Sigmoid colon (tissue), 7 donors: Measurements from ENCODE around the gene UNC5A. TPM values are rescaled to one million over a fixed set of nuclear protein-coding genes. Genes with fewer than 3 reads are reported as not detected.

ENCODE experiments used
- DNase-seq: peaks from one replicate; pipeline ENCODE4 v3.0.0-alpha.2; 2019
- H3K27ac ChIP-seq, 4 donors: fragments of 200-600 bp; sonication (generic); one replicate each; pipeline ENCODE4 v1.5.1; 2016 to 2019; ENCODE audit warnings: mild to moderate bottlenecking in 1 of 4
- H3K27me3 ChIP-seq, 3 donors: fragments of 200-600 bp; sonication (generic); one replicate each; pipeline ENCODE4 v1.5.1; 2019; ENCODE audit warnings: mild to moderate bottlenecking in 1 of 3
- H3K36me3 ChIP-seq, 4 donors: fragments of 200-600 bp; sonication (generic); one replicate each; pipeline ENCODE4 v1.5.1; 2016 to 2019
- H3K4me1 ChIP-seq, 4 donors: fragments of 200-600 bp; sonication (generic); one replicate each; pipeline ENCODE4 v1.5.1; 2017 to 2019
- H3K4me3 ChIP-seq, 4 donors: fragments of 200-600 bp; sonication (generic); one replicate each; pipeline ENCODE4 v1.5.1; 2017 to 2019; ENCODE audit warnings: mild to moderate bottlenecking in 2 of 4, moderate library complexity in 1 of 4
- H3K9me3 ChIP-seq, 4 donors: fragments of 200-600 bp in 3 of 4; sonication (generic) in 3 of 4; one replicate each; pipeline versions ENCODE4 v1.5.1 to v1.6.1; 2013 to 2019
- CTCF ChIP-seq, 4 experiments: fragments of 450-650 bp in 3 of 4; fragments of 200-600 bp in 1 of 4; IDR thresholded peaks; one replicate each; pipeline ENCODE4 v1.5.1; 2016 to 2019; ENCODE audit warnings: antibody characterized with exemption in 4 of 4, mild to moderate bottlenecking in 3 of 4, moderate library complexity in 2 of 4
- EP300 ChIP-seq, 4 donors: sonication (generic); formaldehyde crosslinking; IDR thresholded peaks; one replicate each; pipeline ENCODE4 v1.6.1; 2017; ENCODE audit warnings: antibody characterized with exemption in 4 of 4
- POLR2A ChIP-seq, 2 donors: fragments of 450-650 bp; IDR thresholded peaks; one replicate each; pipeline ENCODE4 v1.6.1; 2016; ENCODE audit warnings: antibody characterized with exemption in 2 of 2, mild to moderate bottlenecking in 2 of 2, moderate library complexity in 2 of 2
- POLR2AphosphoS5 ChIP-seq, 4 donors: sonication (generic); formaldehyde crosslinking; IDR thresholded peaks; one replicate each; pipeline ENCODE4 v1.6.1; 2017; ENCODE audit warnings: antibody characterized with exemption in 4 of 4
- WGBS, 2 donors: extraction: QIAGEN DNeasy Blood & Tissue Kit; methylation state at CpG; one replicate each; pipeline ENCODE4 v1.1.7; 2013; 5-methylcytosine and 5-hydroxymethylcytosine counted together
- intact Hi-C: fragments of 100-400 bp; cut with DNase I; formaldehyde crosslinking; loops from one replicate; pipeline ENCODE4 v1.15.1; 2023
- polyA plus RNA-seq, 3 donors: library from polyadenylated mRNA; stranded (reverse); fragments of 200-250 nt; gene quantifications; one replicate each; pipeline ENCODE4 v1.2.3, GENCODE V29; 2013
- total RNA-seq, 4 donors: library from RNA; depleted of rRNA; stranded (reverse); fragments of >200 nt; gene quantifications; one replicate each; pipeline ENCODE4 v1.1.0, GENCODE V29; 2016
- donor health status: healthy with polysubstance abuse.
- donor health status: Bipolar disorder and iron deficiency.
- donor health status: healthy.

The UNC5A gene
- total and polyA plus RNA-seq, 7 donors: 0.34 to 0.60 TPM; not detected in 5

GRCh38 chr5:176894298-176894697, 83.9 kb downstream of the UNC5A start:
- WGBS, 2 donors: 89 to 90% methylated on average over 6 of the region's 6 CpGs
- no peak for DNase-seq
- no peaks in the 10 kb centered on the region for H3K36me3 ChIP-seq
- H3K27me3 ChIP-seq: no peaks in the 10 kb centered on the region
- no peak for TF ChIP-seq CTCF (IDR thresholded peaks at IDR 0.05)
- TF ChIP-seq POLR2A (IDR thresholded peaks at IDR 0.05): no peak
- TF ChIP-seq POLR2AphosphoS5 (IDR thresholded peaks at IDR 0.05): no peak
- TF ChIP-seq EP300 (IDR thresholded peaks at IDR 0.05): no peak
- H3K4me3 ChIP-seq: no peak overlapping the region
- no peaks in the 10 kb centered on the region for H3K9me3 ChIP-seq
- H3K4me1 ChIP-seq: no peaks in the 10 kb centered on the region
- H3K27ac ChIP-seq: no peak overlapping the region
- intact Hi-C loops: no loop called here

- no peak for DNase-seq
- Histone ChIP-seq H3K4me3 (no peak overlapping the region), H3K4me1 (no peaks in the 10 kb centered on the region), H3K36me3 (no peaks in the 10 kb centered on the region), H3K27me3 (no peaks in the 10 kb centered on the region), H3K9me3 (no peaks in the 10 kb centered on the region), H3K27ac (no peak overlapping the region)
- TF ChIP-seq POLR2A (IDR thresholded peaks at IDR 0.05): no peak
- TF ChIP-seq EP300 (IDR thresholded peaks at IDR 0.05): no peak
- no peak for TF ChIP-seq CTCF (IDR thresholded peaks at IDR 0.05)
- TF ChIP-seq POLR2AphosphoS5 (IDR thresholded peaks at IDR 0.05): no peak
- WGBS, 2 donors: 83 to 93% methylated on average over 4 of the region's 4 CpGs
- intact Hi-C loops: no loop called here
Measured at GRCh38 chr5:176895831-176896230, 85.5 kb downstream of the UNC5A start.

DNA sequence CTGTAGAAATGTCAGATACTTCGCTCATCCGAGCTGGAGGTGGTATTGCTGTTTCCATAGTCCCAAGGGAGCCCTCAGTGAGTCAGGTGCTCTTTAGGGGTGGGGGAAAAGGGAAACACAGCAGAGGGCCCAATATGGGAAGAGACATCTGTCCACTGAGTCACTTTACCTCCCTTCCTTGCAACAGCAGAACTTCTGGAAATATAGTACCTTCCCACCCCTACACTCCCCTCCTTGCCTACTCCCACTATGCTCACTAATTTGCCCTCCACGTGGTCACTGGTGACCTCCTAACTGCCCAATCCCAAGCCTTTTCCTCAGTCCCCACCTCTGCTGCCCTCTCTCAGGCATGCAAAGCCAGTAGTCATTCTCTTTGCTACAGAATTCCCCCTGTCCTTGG, 86.9 kb downstream of the UNC5A start:
- peaks cover 0 to 1% (median 0%) of the 10 kb centered on the region in 4 donors for H3K36me3 ChIP-seq
- H3K9me3 ChIP-seq: no peaks in the 10 kb centered on the region
- DNase-seq: no peak
- intact Hi-C loops: no loop called here
- no peaks in the 10 kb centered on the region for H3K4me1 ChIP-seq
- H3K4me3 ChIP-seq: no peak overlapping the region
- TF ChIP-seq POLR2AphosphoS5 (IDR thresholded peaks at IDR 0.05): no peak
- no peak for TF ChIP-seq CTCF (IDR thresholded peaks at IDR 0.05)
- TF ChIP-seq POLR2A (IDR thresholded peaks at IDR 0.05): no peak
- no peak for TF ChIP-seq EP300 (IDR thresholded peaks at IDR 0.05)
- no peak overlapping the region for H3K27ac ChIP-seq
- no peaks in the 10 kb centered on the region for H3K27me3 ChIP-seq
- 64 to 67% methylated on average over 3 of the region's 3 CpGs for WGBS, 2 donors

DNA sequence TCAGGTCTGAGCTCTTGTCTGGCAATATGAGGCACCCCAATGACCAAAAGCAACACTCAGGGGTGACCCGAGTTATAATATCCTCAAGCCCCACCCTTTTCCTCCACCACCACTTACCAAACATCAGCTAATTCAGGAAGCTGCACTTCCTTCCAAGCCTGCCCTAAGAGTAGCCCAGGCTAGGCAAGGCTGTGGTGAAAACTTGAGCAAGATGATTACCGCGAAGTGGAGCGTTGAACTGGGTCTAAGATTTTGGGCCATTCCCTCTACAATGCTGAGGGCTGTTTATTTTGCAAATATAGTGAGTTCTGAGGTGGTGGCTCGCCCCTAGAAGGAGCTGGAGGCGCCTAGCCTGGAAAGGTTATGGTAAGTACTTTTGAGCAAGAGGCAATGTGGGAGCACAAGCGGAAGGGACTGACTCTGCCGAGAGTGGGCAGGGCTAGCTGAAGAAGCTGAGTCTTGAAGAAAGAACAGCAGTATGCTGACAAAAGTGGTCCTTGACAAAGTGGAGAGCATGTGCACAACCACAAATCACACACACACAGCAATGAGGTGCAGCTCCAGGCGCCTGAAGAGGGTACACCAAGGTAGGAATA, 89.0 kb downstream of the UNC5A start, which contains the start of gene HK3:
Gene HK3 (minus strand): TSS at position 51 of the 596 bp plus-strand sequence. CDS start 3,187 bp downstream, outside the sequence.
- intact Hi-C loops: no loop called here
- Histone ChIP-seq H3K4me1 (no peaks in the 10 kb centered on the region), H3K4me3 (peak within 1 kb of the TSS in 2 of 4 donors; percentile 5 to 18), H3K27me3 (no peaks in the 10 kb centered on the region), H3K9me3 (no peaks in the 10 kb centered on the region), H3K27ac (no peak within 1 kb of the TSS), H3K36me3 (peaks cover 2 to 22% (median 11%) of the 10 kb centered on the region in 4 donors)
- peak; percentile 48 for DNase-seq
- TF ChIP-seq CTCF (IDR thresholded peaks at IDR 0.05) (no peak), POLR2AphosphoS5 (IDR thresholded peaks at IDR 0.05) (peak in 1 of 4 donors; percentile 19)
- 53 to 73% methylated on average over 9 of the region's 9 CpGs for WGBS, 2 donors
